ENCODE results near the gene GPX3. TPM values are rescaled to one million over a fixed set of nuclear protein-coding genes. Genes with fewer than 3 reads are reported as not detected.

GPX3 gene
- total RNA-seq, 1 experiment from 2014 or later, result 20.4 TPM

GRCh38 chr5:151042453-151043093, 22.2 kb downstream of the GPX3 start:
- Histone ChIP-seq H3K56ac (ENCODE audit: insufficient read length, low read depth, low read length) (no peak overlapping the region), H3K27ac (ENCODE audit: insufficient read length, low read depth, low read length) (no peak overlapping the region), H2AFZ (ENCODE audit: low read length) (no peak overlapping the region), H4K5ac (ENCODE audit: insufficient read length, low read depth, low read length) (no peak overlapping the region), H2BK12ac (ENCODE audit: insufficient read length, low read depth, low read length) (no peak overlapping the region), H3K18ac (ENCODE audit: insufficient read length, low read depth, low read length) (no peak overlapping the region), H3T11ph (ENCODE audit: low read length) (no peak overlapping the region), H3K9me3 (ENCODE audit: control insufficient read depth, low read depth, low read length) (no peaks in the 10 kb centered on the region), H2AK5ac (ENCODE audit: insufficient read length, low read length) (no peak overlapping the region), H3K4ac (ENCODE audit: low read depth, low read length) (no peak overlapping the region), H2BK20ac (ENCODE audit: low read depth, low read length, poor library complexity, severe bottlenecking) (no peak overlapping the region), H3K79me2 (ENCODE audit: insufficient read depth, low read length) (no peaks in the 10 kb centered on the region), H3K4me1 (ENCODE audit: insufficient read depth, low read length) (no peaks in the 10 kb centered on the region), H3K27me3 (ENCODE audit: insufficient read depth, low read length) (no peaks in the 10 kb centered on the region), H3K23ac (ENCODE audit: insufficient read length, low read depth, low read length) (no peak overlapping the region), H3K14ac (ENCODE audit: insufficient read depth, low read length) (no peak overlapping the region), H3K9ac (ENCODE audit: extremely low read depth, insufficient read length, low read length) (no peak overlapping the region), H3K4me2 (ENCODE audit: insufficient read depth, insufficient read length, low read length) (no peak overlapping the region), H3K79me1 (ENCODE audit: insufficient read depth, low read depth, low read length, poor library complexity, severe bottlenecking) (no peaks in the 10 kb centered on the region), H4K8ac (replicated peaks; ENCODE audit: insufficient read length, low read depth, low read length) (no peak overlapping the region), H2BK120ac (ENCODE audit: low read depth, low read length, poor library complexity, severe bottlenecking) (no peak overlapping the region), H2BK5ac (ENCODE audit: insufficient read length, low read length) (no peak overlapping the region), H4K20me1 (ENCODE audit: control insufficient read depth, insufficient read depth, insufficient read length) (no peaks in the 10 kb centered on the region), H2BK15ac (ENCODE audit: low read depth, low read length) (no peak overlapping the region), H4K91ac (ENCODE audit: insufficient read length, low read depth, low read length) (no peak overlapping the region), H3K23me2 (ENCODE audit: insufficient read length, low read depth, low read length, poor library complexity, severe bottlenecking) (no peaks in the 10 kb centered on the region)
- TF ChIP-seq CTCF (conservative IDR thresholded peaks at IDR 0.05), result no peak
- WGBS (ENCODE audit: extremely low coverage, insufficient read length, low lambda C conversion rate), result no CpG with 5 or more reads among the region's 12 CpGs
- H3K27me3 Mint-ChIP-seq (ENCODE audit: low read depth), result no peaks in the 10 kb centered on the region
- peak overlapping the region in 1 of 3 experiments; percentile 33; a peak in 1 of 7 replicates for H3K27ac Mint-ChIP-seq
- H3K4me1 Mint-ChIP-seq, result no peaks in the 10 kb centered on the region
- H3K4me3 Mint-ChIP-seq, result no peak overlapping the region
- no peak for DNase-seq
- H3K36me3 Mint-ChIP-seq (ENCODE audit: insufficient read depth in 1 of 3, low read depth in 3 of 3), result peaks cover 3 to 40% (median 30%) of the 10 kb centered on the region in 3 experiments; a peak in 5 of 7 replicates
- no peaks in the 10 kb centered on the region for H3K9me3 Mint-ChIP-seq

Data from H9 (cell line).